ACC112 (cell line): Measurements from ENCODE around the gene ZNF74.
"Not testable (repeated sequence)": the region's sequence is repeated elsewhere in the genome, so short reads cannot be mapped to it uniquely, and the experiment has no call there.

Experiments
- H2AFZ ChIP-seq: fragments of 200-600 bp; sonication (generic); one replicate; pipeline ENCODE4 v1.6.0; 2017; ENCODE audit warnings: antibody characterized with exemption, low read length; ENCODE audit not compliant: unreplicated experiment
- H3K27ac ChIP-seq: fragments of 200-600 bp; sonication (generic); 2 replicates; pipeline ENCODE4 v1.5.1; 2014; ENCODE audit warnings: low read depth, mild to moderate bottlenecking, antibody characterized with exemption, low read length, moderate library complexity
- H3K27me3 ChIP-seq: fragments of 200-600 bp; sonication (generic); 2 replicates; pipeline ENCODE4 v1.6.1; 2014; ENCODE audit warnings: mild to moderate bottlenecking, antibody characterized with exemption, low read length, moderate library complexity, mixed read lengths; ENCODE audit not compliant: insufficient read depth
- H3K36me3 ChIP-seq: fragments of 200-600 bp; sonication (generic); 2 replicates; pipeline ENCODE4 v1.6.1; 2016; ENCODE audit warnings: mild to moderate bottlenecking, antibody characterized with exemption, low read length, moderate library complexity, mixed read lengths; ENCODE audit not compliant: insufficient read depth
- H3K4me1 ChIP-seq: fragments of 200-600 bp; sonication (generic); one replicate; pipeline ENCODE4 v1.6.1; 2016; ENCODE audit warnings: low read length, mixed read lengths; ENCODE audit not compliant: insufficient read depth, unreplicated experiment, control insufficient read depth
- H3K4me3 ChIP-seq: fragments of 200-600 bp; sonication (generic); 2 replicates; pipeline ENCODE4 v1.5.1; 2014; ENCODE audit warnings: mild to moderate bottlenecking, low read depth, low read length
- H3K79me2 ChIP-seq: fragments of 200-600 bp; sonication (generic); one replicate; pipeline ENCODE4 v1.6.0; 2016; ENCODE audit warnings: low read length; ENCODE audit not compliant: control insufficient read depth, unreplicated experiment, insufficient read depth

Gene ZNF74

DNA sequence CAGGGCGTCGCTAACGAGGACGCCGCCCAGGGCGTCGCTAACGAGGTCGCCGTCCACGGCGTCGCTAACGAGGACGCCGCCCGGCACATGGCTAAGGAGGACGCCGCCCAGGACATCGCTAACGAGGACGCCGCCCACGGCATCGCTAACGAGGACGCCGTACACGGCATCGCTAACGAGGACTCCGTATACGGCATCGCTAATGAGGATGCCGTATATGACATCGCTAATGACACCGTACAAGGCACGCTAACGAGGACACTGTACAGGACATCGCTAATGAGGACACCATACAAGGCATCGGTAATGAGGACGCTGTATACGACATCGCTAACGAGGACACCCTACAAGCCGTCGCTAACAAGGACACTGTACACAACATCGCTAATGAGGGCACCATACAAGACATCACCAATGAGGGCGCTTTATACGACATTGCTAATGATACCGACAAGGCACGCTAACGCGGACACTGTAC, 32.2 kb upstream of the ZNF74 start:
- not testable (repeated sequence) for H3K27me3 ChIP-seq, H3K4me1 ChIP-seq, H3K27ac ChIP-seq, H3K36me3 ChIP-seq, H3K4me3 ChIP-seq, H3K79me2 ChIP-seq, H2AFZ ChIP-seq

DNA sequence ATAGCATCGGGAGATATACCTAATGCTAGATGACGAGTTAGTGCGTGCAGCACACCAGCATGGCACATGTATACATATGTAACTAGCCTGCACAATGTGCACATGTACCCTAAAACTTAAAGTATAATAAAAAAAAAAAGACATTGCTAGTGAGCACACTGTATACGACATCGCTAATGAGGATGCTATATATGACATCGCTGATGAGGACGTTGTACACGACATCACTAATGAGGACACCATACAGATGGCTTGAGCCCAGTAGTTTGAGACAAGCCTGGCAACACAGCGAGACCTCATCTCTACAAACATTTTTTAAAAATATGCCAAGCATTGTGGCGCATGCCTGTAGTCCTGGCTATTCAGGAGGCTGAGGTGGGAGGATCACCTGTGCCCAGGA, 31.5 kb upstream of the ZNF74 start:
- H3K27ac ChIP-seq, H3K79me2 ChIP-seq, H3K4me3 ChIP-seq, H3K4me1 ChIP-seq, H3K27me3 ChIP-seq, H3K36me3 ChIP-seq, H2AFZ ChIP-seq: not testable (repeated sequence)

DNA sequence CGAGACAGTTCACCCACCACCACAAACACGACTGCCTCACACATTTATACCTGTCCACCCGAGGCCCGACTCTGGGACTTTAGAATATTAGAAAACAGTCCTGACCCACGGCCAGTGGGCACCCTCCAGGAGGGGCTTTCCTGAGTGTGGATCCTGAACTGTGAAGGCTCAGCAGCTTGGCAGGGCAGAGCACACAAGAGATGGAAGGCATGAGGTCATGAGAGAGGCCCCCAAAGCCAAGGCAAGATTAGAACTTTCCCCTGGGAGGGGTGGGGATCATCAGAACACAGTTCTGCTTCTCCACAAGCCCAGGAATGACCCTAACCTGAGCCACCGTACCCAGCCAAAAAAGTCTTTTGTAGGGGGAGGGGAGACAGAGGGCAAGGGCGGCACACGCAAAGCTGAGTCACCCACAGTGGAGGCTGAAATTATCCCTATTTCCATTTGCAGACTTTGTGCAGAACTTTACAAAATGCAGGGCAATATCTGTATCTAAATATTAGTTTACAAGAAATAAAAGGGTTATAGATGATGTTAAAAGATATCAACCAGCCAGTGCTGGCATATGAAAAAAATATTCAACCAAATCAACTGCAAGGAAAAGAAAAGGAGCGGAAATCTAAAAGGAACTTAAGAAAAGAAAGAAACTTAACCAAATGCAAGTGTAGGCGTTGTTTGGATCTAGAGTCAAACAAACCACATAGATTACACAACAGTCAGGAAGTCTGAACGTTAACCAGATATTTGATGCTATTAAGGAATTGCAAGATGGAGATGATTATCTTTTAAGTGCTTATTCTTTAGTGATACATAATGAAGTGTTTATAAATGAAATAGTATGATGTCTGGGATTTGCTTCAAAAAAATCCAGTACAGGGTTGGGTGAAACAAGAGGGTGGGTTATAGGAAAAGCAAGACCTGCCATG, 29.4 kb upstream of the ZNF74 start:
- H3K79me2 ChIP-seq, H3K36me3 ChIP-seq, H3K4me3 ChIP-seq, H2AFZ ChIP-seq, H3K27me3 ChIP-seq, H3K4me1 ChIP-seq: not testable (repeated sequence)
- peak overlapping the region; percentile 57 for H3K27ac ChIP-seq

DNA sequence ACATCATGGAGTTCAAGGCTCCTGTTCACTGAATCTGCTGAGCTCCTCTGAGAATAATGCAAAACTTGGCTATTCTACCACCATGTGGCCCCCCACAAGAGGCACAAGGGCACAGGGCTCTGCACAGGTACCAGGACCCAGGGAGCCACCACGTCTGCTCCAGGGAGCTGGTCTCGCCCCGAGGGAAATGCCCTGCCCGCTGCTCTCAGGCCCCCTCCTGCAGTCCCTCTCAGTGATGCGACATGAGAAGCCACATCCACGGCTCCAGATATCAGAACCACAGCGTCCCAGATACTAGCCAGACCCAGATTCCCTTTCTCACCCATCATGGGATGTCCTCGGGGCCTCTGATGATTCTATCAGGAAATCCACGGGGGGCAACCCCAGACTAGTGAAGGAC, 27.1 kb upstream of the ZNF74 start:
- H3K27me3 ChIP-seq, H2AFZ ChIP-seq, H3K79me2 ChIP-seq, H3K36me3 ChIP-seq, H3K4me1 ChIP-seq, H3K27ac ChIP-seq, H3K4me3 ChIP-seq: not testable (repeated sequence)

DNA sequence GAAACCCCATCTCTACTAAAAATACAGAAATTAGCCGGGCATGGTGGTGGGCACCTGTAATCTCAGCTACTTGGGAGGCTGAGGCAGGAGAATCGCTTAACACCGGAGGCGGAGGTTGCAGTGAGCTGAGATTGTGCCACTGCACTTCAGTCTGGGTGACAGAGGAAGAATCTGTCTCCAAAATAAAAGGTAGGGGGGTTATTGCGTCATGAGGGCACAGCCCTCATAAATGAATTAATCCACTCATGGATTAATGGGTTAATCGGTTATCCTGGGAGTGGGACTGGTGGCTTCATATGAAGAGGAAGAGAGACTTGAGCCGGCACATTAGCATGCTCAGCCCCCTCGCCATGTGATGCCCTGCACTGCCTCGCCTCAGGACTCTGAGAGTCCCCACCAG, 25.1 kb upstream of the ZNF74 start:
- not testable (repeated sequence) for H2AFZ ChIP-seq, H3K36me3 ChIP-seq, H3K4me3 ChIP-seq, H3K4me1 ChIP-seq, H3K27ac ChIP-seq, H3K79me2 ChIP-seq, H3K27me3 ChIP-seq

DNA sequence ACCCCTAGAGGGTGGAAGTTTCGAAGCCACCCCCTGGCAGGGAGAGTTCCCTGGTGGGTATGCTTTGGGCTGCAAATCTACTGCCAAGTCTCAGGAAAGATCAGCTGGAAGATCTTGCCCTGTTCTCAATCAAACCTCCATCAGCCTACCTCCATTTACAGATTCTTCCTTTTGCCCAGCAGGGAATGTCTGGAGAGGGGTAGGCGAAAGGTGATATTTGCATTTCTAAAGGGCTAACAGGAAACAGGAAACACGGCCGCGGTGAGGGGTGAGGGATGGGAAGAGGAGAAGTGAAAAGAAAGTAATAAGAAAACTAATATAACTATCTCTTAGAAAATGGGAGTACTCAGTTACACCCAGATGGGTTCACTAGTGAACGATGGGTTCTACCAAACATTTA, 22.3 kb upstream of the ZNF74 start:
- not testable (repeated sequence) for H2AFZ ChIP-seq, H3K4me3 ChIP-seq, H3K79me2 ChIP-seq, H3K4me1 ChIP-seq, H3K27me3 ChIP-seq, H3K27ac ChIP-seq, H3K36me3 ChIP-seq

DNA sequence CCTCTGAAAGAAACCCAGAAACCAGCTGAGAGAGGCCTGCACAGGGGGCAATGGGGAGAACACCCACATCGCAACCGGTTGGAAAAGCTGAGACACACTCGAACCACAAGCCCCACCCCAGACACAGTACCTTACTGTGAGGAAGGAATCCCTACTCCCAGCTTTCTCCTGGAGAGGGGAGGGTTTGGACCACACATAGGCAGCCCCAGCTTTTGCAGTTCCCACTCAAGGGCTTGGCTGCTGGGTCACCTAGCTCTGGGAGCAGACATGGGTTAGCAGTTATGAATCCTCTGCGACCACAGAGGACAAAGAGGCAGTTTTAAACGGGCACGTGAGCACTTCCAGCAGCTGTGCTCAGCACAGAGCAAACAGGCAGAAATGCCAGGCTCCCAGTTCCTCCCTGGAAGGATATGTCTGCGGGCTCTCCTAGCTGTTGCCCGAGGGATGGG, 21.5 kb upstream of the ZNF74 start:
- not testable (repeated sequence) for H3K36me3 ChIP-seq, H3K79me2 ChIP-seq, H2AFZ ChIP-seq, H3K27me3 ChIP-seq, H3K4me3 ChIP-seq, H3K27ac ChIP-seq, H3K4me1 ChIP-seq

DNA sequence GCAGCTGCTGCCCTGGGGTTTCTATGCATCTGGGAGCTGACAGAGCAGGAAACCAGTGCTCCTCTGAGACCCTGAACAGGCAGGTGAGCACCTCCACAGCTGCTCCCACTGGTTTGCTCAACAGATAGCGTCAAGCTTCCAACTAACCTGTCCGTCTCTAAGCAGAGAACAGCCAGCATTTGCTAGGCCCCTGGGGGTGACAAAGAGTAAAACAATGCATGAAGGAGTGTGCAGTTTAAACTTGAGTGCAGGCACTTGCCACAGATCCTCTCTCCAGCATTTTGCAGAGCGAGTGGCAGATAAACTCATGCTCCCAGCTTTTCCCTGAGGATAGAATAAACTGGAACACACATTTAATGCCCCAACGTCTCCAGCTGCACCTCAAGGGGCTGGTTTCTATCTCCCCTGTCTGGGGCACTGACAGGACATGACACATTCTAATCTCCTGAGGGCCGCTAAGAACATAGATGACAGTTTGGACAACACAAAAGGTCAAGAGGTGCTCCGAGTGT, 20.7 kb upstream of the ZNF74 start:
- H3K27ac ChIP-seq, H3K4me1 ChIP-seq, H2AFZ ChIP-seq, H3K4me3 ChIP-seq, H3K27me3 ChIP-seq, H3K79me2 ChIP-seq, H3K36me3 ChIP-seq: not testable (repeated sequence)

DNA sequence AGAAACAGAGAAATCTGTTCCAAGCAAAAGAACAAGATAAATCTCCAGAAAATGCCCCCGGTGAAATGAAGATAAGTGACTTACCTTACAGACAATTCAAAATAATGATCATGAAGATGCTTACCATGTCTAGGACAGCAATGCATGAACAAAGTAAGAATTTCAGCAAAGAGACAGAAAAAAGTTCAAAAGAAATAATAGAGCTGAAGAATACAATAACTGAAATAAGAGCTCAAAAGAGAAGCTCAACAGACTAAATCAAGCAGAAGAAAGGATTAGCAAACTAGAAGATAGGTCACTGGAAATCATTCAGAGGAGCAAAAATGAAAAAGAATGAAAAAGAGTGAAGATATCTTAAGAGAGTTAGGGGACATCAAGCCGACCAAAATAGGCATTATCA, 19.8 kb upstream of the ZNF74 start:
- not testable (repeated sequence) for H3K27ac ChIP-seq, H3K4me1 ChIP-seq, H3K36me3 ChIP-seq, H3K27me3 ChIP-seq, H2AFZ ChIP-seq, H3K79me2 ChIP-seq, H3K4me3 ChIP-seq

DNA sequence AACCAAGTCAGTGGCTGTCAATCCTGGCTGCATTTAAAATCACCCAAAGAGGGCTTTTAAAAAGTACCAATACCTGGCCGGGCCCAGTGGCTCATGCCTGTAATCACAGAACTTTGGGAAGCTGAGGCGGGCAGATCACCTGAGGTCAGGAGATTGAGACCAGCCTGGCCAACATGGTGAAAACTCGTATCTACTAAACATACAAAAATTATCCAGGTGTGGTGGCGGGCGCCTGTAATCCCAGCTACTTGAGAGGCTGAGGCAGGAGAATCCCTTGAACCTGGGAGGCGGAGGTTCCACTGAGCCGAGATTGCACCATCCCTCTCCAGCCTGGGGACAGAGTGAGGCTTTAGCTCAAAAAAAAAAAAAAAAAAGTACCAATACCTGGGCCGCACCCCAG, 17.7 kb upstream of the ZNF74 start:
- H3K36me3 ChIP-seq, H3K4me1 ChIP-seq, H3K27me3 ChIP-seq, H3K79me2 ChIP-seq, H3K27ac ChIP-seq, H3K4me3 ChIP-seq, H2AFZ ChIP-seq: not testable (repeated sequence)

DNA sequence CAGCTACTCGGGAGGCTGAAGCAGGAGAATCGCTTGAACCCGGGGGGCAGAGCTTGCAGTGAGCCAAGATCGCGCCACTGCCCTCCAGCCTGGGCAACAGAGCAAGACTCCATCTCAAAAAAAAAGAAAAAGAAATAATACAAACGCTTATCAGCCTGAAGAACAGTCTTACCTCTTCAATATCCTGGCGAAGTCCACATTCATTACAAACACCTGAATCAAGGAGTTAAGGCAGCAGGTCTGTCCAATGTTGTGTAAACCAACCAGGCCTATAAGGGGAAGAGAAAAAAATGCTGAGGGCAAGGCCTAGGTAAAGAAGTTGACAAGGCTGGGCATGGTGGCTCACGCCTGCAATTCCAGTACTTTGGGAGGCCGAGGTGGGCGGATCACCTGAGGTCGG, 17.0 kb upstream of the ZNF74 start:
- H3K4me1 ChIP-seq, H3K79me2 ChIP-seq, H3K27me3 ChIP-seq, H3K36me3 ChIP-seq, H3K27ac ChIP-seq, H3K4me3 ChIP-seq, H2AFZ ChIP-seq: not testable (repeated sequence)
